Neutrophil (primary cell): ENCODE measurements around the gene MEPCE.
A peak's percentile ranks its signal among the peaks of the same experiment; 100 is the strongest.

ENCODE experiments used
- H3K27ac ChIP-seq: fragments of 200-600 bp; sonication (generic); 2 replicates; pipeline ENCODE4 v1.5.1; 2016; ENCODE audit warnings: mild to moderate bottlenecking, moderate library complexity
- H3K27me3 ChIP-seq: fragments of 200-600 bp; sonication (generic); 2 replicates; pipeline ENCODE4 v1.6.0; 2016; ENCODE audit warnings: mild to moderate bottlenecking
- H3K36me3 ChIP-seq: fragments of 200-600 bp; sonication (generic); 2 replicates; pipeline ENCODE4 v1.5.1; 2017
- H3K4me1 ChIP-seq, 2 experiments: fragments of 200-600 bp in 1 of 2; sonication (generic) in 1 of 2; 1 replicate in 1 of 2; 2 replicates in 1 of 2; pipeline versions ENCODE4 v1.5.1 to v1.6.1; 2013 to 2016; ENCODE audit warnings: low read depth in 1 of 2, low read length in 1 of 2, mild to moderate bottlenecking in 1 of 2, moderate library complexity in 1 of 2; ENCODE audit not compliant: control insufficient read depth in 1 of 2, insufficient read depth in 1 of 2
- H3K4me3 ChIP-seq, 2 experiments: fragments of 200-600 bp in 1 of 2; sonication (generic) in 1 of 2; 1 replicate in 1 of 2; 2 replicates in 1 of 2; pipeline ENCODE4 v1.5.1; 2013 to 2016; ENCODE audit warnings: low read depth in 1 of 2, low read length in 1 of 2, mild to moderate bottlenecking in 1 of 2, moderate library complexity in 1 of 2
- H3K9me3 ChIP-seq: fragments of 200-600 bp; sonication (generic); 2 replicates; pipeline ENCODE4 v1.5.1; 2016
- CTCF ChIP-seq: fragments of 200-600 bp; sonication (generic); IDR thresholded peaks from 2 replicates; pipeline ENCODE4 v1.5.1; 2016; ENCODE audit warnings: antibody characterized with exemption

Gene MEPCE

DNA sequence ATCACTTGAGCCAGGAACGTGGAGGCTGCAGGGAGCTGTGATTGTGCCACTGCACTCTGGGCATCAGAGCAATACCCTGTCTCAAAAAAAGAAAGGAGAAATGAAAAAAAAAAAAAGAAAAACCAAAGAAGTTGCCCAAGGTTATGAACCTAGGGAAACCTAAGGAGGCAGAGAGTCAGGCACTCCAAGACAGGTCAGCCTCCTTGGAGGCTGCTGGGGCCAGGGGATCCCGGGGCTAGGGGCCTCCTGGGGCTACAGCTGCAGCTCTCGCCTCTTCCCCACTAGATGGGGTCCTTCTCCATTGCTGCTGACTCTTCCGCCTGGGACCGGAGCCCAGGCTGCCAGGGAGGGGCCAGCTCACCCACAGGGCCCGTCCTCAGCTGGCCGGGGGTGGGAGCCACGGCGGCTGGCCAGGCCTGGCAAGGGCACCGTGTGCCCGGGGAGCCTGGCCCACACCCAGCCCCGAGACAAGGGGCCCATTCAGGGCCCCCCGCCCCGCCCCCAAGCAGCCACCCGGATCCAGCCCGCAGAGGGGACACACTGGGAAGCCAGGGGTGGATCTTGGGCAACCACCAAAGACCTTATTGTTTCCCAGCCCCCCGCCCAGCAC is 36.2 kb downstream of the MEPCE start:
- Histone ChIP-seq H3K4me1 (peaks cover 7 to 14% of the 10 kb centered on the region in 2 experiments), H3K4me3 (no peak overlapping the region), H3K9me3 (no peaks in the 10 kb centered on the region), H3K27me3 (no peaks in the 10 kb centered on the region), H3K27ac (peak overlapping the region; percentile 43), H3K36me3 (peaks cover 99% of the 10 kb centered on the region)
- no peak for TF ChIP-seq CTCF

DNA sequence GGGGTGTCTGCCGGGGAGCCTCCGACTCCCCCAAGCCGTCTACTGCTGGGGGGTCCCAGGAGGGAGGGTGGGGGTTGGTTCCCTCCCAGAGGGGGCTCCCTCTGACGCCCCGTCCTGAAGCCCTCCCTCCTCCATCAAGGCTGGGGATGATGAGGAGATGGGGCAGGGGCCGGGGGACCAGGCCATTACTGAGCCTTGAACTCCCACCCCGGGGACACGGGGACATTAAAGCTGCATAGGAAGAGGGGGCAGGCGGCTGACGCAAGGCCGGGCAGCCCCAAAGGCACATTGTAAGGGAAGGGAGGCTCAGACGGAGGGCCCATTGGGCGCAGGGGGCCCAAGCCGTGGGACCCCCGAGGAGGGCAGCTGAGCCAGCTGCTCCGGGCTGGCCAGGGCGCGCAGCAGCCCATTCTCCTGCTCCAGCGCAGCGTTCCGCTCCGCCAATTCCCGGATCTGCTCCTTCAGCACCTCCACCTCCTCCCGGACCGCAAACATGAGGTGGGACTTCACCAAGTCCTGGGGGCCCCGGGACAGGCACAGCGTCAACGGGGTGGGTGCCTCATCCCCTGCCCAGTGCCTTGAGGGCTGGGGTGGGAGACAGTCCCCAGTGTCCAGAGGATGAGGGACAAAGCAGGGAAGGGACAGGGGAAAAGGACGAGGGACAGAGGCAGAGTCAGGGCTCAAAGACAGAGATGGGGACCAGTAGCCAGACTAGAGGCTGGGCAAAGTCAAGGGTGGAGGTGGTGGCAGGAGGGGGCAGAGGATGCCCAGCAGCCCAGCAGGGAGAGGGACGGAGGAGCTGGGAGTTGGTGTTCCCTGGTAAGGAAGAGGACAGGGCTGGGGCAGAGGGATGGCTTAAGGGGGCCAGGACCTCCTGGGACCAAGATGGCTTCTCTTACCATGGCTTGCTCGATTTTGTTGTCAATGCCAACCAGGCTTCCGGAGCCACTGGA is 37.3 kb downstream of the MEPCE start:
- Histone ChIP-seq H3K4me1 (peaks cover 7 to 14% of the 10 kb centered on the region in 2 experiments), H3K4me3 (no peak overlapping the region), H3K27me3 (no peaks in the 10 kb centered on the region), H3K9me3 (no peaks in the 10 kb centered on the region), H3K27ac (peak overlapping the region; percentile 9), H3K36me3 (peaks cover 99% of the 10 kb centered on the region)
- no peak for TF ChIP-seq CTCF

DNA sequence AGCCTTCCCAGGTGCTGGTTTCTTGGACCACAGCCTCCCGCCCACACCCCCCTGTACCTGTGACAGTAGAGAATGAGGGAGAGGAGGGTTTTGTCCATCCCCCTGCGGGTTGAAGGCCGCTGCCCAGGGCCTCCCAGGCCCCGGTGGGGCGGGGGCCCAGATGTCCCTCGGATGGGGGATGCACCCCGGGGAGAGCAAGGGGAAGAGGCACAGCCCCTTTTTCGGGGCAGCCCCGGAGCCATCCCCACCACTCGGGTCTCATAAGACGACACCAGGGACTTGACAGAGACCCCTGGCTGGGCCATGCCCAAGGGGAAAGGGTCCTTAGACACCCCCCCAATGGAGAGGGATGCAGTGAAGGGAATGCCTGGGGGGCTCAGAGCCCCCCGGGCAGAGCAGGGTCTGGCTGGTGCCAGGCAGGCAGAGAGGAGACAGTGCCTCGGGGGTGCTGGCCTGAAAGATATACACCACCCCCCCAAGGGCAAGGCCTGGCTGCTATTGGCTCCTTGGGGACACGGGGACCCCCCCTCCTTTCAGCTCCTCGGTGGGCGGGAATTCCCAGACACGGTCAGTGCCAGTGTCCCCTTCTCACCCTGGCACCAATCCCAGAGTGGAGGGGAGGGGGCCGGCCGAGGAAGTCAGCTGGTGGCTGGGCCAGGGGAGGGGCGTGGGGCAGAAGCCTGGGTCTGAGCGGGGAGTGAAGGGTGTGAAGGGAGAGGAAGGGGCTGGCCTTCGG is 38.2 kb downstream of the MEPCE start:
- no peaks in the 10 kb centered on the region for H3K9me3 ChIP-seq
- H3K27me3 ChIP-seq: no peaks in the 10 kb centered on the region
- no peak for TF ChIP-seq CTCF
- H3K27ac ChIP-seq: no peak overlapping the region
- peaks cover 99% of the 10 kb centered on the region for H3K36me3 ChIP-seq
- peaks cover 8 to 15% of the 10 kb centered on the region in 2 experiments for H3K4me1 ChIP-seq
- H3K4me3 ChIP-seq: no peak overlapping the region

- peaks cover 15 to 22% of the 10 kb centered on the region in 2 experiments for H3K4me1 ChIP-seq
- H3K4me3 ChIP-seq: no peak overlapping the region
- peak overlapping the region; percentile 59 for H3K27ac ChIP-seq
- H3K9me3 ChIP-seq: no peaks in the 10 kb centered on the region
- no peaks in the 10 kb centered on the region for H3K27me3 ChIP-seq
- H3K36me3 ChIP-seq: peaks cover 99% of the 10 kb centered on the region
- TF ChIP-seq CTCF: peak; percentile 88
Observed at GRCh38 chr7:100469227-100470044, 39.8 kb downstream of the MEPCE start.

DNA sequence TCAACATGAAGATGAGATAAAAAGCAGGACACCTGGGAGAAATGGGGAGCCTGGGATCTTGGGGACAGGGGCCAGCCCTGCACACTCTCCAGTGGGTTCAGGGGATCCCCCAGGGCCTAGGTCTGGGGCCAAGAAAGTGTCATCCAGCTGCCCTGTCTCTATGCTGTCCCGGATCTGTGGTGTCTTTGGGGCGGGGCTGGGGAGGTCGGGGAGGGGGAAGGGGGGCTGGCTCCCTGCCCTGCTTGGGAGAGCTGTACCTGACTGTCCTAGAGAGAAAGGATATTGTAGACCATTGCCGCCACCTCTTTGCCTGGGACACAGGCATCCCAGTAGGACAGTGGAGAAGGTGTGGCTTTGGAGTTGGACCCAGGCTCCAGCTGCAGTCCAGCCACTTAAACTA is 41.4 kb downstream of the MEPCE start:
- H3K36me3 ChIP-seq: peaks cover 100% of the 10 kb centered on the region
- H3K27me3 ChIP-seq: no peaks in the 10 kb centered on the region
- H3K27ac ChIP-seq: peak overlapping the region; percentile 59
- no peak overlapping the region for H3K4me3 ChIP-seq
- H3K9me3 ChIP-seq: no peaks in the 10 kb centered on the region
- H3K4me1 ChIP-seq: peaks cover 29 to 33% of the 10 kb centered on the region in 2 experiments
- no peak for TF ChIP-seq CTCF
